NCI-H1105 treated with DMSO at 0.1 percent for 48 hours (cell line): Measurements from ENCODE around the gene HOXC4.
A peak's percentile ranks its signal among the peaks of the same experiment; 100 is the strongest.

Experiments
- DNase-seq: peaks from one replicate; lab custom pipeline; 2025; lab: John Stamatoyannopoulos, UW

The HOXC4 gene

GRCh38 chr12:54016051-54016450 lies 37.6 kb upstream of the HOXC4 start:
- DNase-seq, result no peak

- peak; percentile 84 for DNase-seq
Observed at GRCh38 chr12:54016478-54016964, 37.1 kb upstream of the HOXC4 start.

GRCh38 chr12:54017027-54017788 lies 36.4 kb upstream of the HOXC4 start:
- peak; percentile 76 for DNase-seq

GRCh38 chr12:54017878-54018467 lies 35.7 kb upstream of the HOXC4 start:
- DNase-seq, result peak; percentile 90

- DNase-seq, result peak; percentile 28
Observed at GRCh38 chr12:54018468-54018984, 35.1 kb upstream of the HOXC4 start.

- DNase-seq, result peak; percentile 27
Observed at GRCh38 chr12:54019091-54019811, 34.4 kb upstream of the HOXC4 start.

- DNase-seq, result no peak
Observed at GRCh38 chr12:54019924-54020590, 33.6 kb upstream of the HOXC4 start.

GRCh38 chr12:54020591-54021405 lies 32.8 kb upstream of the HOXC4 start:
- DNase-seq, result no peak

- DNase-seq, result no peak
Observed at GRCh38 chr12:54021432-54022013, 32.1 kb upstream of the HOXC4 start.

- no peak for DNase-seq
Observed at GRCh38 chr12:54022960-54023884, 30.4 kb upstream of the HOXC4 start.

GRCh38 chr12:54024127-54024526 lies 29.5 kb upstream of the HOXC4 start:
- no peak for DNase-seq

- DNase-seq, result no peak
Observed at GRCh38 chr12:54024581-54025305, 28.9 kb upstream of the HOXC4 start.

- no peak for DNase-seq
Observed at GRCh38 chr12:54025499-54026405, 27.9 kb upstream of the HOXC4 start.

GRCh38 chr12:54026640-54027441 lies 26.8 kb upstream of the HOXC4 start:
- no peak for DNase-seq

GRCh38 chr12:54027442-54027786 lies 26.2 kb upstream of the HOXC4 start:
- no peak for DNase-seq

- no peak for DNase-seq
Observed at GRCh38 chr12:54028314-54029201, 25.1 kb upstream of the HOXC4 start, which contains the start of gene HOXC6. HOXC6 (plus strand) TSS chr12:54028440; CDS start chr12:54028522, 82 bp downstream.
